Measurements from ENCODE around the gene KCNJ1.

KCNJ1 gene

DNA sequence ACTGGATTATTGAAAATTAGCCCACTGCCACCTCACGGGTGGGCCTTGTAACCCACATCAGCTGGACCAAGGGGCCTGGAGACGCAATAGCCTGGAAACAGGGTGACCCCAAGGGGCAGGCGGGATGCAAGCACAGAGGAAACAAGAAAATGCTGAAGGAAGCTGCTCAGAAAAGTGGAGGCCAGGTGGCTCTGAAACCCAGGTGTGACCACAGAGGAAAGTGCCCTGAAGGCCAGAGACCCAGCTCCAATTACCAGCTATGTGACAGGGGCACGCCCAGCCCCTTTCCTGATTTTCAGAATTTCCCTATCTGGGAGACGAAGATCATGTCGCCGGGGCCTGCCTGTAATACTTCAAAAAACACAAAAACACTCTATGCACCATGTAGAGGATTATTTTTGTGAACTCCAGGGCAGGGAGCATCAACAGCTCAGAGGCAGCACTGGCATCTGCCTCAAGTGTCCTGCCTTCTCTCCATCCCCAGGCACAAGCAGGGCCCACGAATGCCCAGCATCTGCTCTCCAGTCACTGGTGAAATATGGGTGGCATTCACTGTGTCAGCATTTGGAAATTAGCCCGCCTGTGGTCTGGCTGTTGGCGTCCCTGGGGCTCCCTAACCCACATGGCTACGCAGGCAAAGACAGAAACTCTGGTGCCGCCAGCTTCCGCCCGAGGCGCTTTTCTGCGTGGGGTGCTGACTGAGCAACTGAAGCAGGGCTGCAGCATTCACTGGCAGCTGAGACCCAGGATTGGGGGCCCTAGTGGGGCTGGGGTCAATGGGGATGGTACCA is 6.3 kb downstream of the KCNJ1 start:
- H3K4me1 ChIP-seq (ENCODE audit: insufficient read depth, low read length), result peaks cover 6% of the 10 kb centered on the region; the same call in 1 of the 2 replicates
- peaks cover 19% of the 10 kb centered on the region for H3K27me3 ChIP-seq (ENCODE audit: insufficient read depth, low read length)
- H3K9me3 ChIP-seq (ENCODE audit: insufficient read depth, low read depth, low read length), result no peaks in the 10 kb centered on the region
- H3K27ac ChIP-seq (ENCODE audit: low read length), result no peak overlapping the region
- H3K36me3 ChIP-seq (ENCODE audit: insufficient read depth, low read depth, low read length), result no peaks in the 10 kb centered on the region
- no peak overlapping the region for H3K4me3 ChIP-seq (ENCODE audit: low read length)
- H3K9ac ChIP-seq (ENCODE audit: low read depth, low read length), result no peak overlapping the region

DNA sequence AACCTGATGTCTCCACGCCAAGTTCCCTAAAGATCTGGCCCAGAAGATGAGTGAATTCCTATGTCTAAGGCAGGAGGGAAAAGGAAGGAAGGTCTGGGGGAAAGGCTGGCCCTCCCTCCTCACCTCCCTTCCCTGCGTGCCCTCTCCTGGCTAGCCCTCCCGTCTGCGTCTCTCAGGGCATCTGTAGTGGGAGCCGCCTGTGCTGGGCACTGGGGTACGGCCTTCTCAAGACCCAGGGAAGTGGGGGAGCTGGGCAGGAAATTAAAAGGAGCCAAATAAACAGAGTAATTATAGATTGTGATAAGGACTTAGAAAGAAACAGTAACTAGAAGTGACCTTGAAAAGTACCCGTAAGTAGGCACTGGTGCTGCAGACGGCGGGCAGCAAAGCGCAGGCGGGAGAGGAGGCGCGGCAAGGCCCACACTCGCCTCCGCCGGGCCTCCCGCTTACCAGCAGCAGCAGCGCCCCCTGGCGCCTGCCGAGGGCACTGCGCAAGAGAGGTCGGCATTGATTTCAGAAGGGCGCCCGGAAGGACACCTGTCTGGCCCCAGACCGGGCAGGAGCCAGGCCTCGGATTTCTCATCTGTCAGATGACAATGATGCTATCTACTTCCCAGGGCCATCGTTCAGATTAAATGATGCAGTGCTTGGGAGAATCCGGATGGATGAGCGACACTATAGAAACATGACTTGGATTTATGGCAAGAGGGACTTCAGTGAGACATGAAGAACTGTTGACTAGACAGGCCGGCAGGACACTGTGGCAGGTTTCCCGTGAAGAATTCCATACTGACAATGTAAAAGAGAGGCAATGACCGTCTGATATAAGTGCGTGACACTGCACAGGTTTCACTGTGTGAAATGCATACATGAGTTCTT is 7.3 kb downstream of the KCNJ1 start:
- Histone ChIP-seq H3K36me3 (ENCODE audit: insufficient read depth, low read depth, low read length) (no peaks in the 10 kb centered on the region), H3K27ac (ENCODE audit: low read length) (no peak overlapping the region), H3K27me3 (ENCODE audit: insufficient read depth, low read length) (peaks cover 19% of the 10 kb centered on the region), H3K9me3 (ENCODE audit: insufficient read depth, low read depth, low read length) (no peaks in the 10 kb centered on the region), H3K9ac (ENCODE audit: low read depth, low read length) (no peak overlapping the region), H3K4me3 (ENCODE audit: low read length) (no peak overlapping the region), H3K4me1 (ENCODE audit: insufficient read depth, low read length) (peaks cover 6% of the 10 kb centered on the region; the same call in 1 of the 2 replicates)

DNA sequence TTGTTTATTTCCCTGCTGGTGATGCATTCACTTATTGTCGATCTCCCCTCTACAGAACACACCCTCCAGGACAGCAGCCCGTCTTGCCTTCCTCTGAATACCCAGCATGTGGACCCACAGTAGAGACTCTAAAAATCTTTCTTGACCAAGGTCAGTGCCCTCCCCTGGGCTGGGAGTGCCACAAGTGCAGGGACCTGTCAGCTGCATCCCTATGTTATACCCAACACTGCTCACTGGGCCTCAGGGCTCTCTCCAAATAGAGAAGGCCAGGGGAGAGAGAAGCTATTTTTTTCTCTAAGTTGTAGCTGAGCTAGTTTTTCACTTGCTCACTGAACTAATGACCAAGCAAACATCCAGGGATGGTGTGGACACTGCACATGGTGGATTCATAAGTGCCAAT is 9.8 kb downstream of the KCNJ1 start:
- H3K4me3 ChIP-seq (ENCODE audit: low read length), result no peak overlapping the region
- peaks cover 19% of the 10 kb centered on the region for H3K27me3 ChIP-seq (ENCODE audit: insufficient read depth, low read length)
- no peak overlapping the region for H3K27ac ChIP-seq (ENCODE audit: low read length)

DNA sequence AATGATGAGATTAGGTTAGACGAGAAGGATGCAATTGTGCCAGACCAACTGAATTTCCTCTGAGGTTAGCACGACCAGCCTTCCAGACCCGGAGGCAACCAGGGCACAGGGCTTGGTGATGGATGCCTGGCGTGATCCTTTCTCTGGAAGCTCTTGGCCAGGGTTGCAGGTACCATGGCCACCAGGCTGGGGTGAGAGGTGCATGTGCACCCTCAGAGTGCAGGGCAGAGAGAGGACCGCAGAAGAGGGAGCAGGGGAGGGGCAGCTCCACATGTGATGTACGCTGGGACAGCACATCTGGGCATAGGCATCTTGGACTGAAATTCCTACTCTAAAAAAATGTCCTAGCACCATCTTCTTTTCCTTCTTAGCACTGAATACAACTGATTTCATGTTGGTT is 10.9 kb downstream of the KCNJ1 start:
- Histone ChIP-seq H3K27me3 (ENCODE audit: insufficient read depth, low read length) (peaks cover 19% of the 10 kb centered on the region), H3K27ac (ENCODE audit: low read length) (no peak overlapping the region), H3K36me3 (ENCODE audit: insufficient read depth, low read depth, low read length) (no peaks in the 10 kb centered on the region), H3K9ac (ENCODE audit: low read depth, low read length) (no peak overlapping the region), H3K4me3 (ENCODE audit: low read length) (no peak overlapping the region), H3K9me3 (ENCODE audit: insufficient read depth, low read depth, low read length) (no peaks in the 10 kb centered on the region), H3K4me1 (ENCODE audit: insufficient read depth, low read length) (no peaks in the 10 kb centered on the region)

More for the DNA sequence above, 9.8 kb downstream of the KCNJ1 start:
- Histone ChIP-seq H3K9me3 (ENCODE audit: insufficient read depth, low read depth, low read length) (no peaks in the 10 kb centered on the region), H3K9ac (ENCODE audit: low read depth, low read length) (no peak overlapping the region), H3K4me1 (ENCODE audit: insufficient read depth, low read length) (no peaks in the 10 kb centered on the region), H3K36me3 (ENCODE audit: insufficient read depth, low read depth, low read length) (no peaks in the 10 kb centered on the region)

DNA sequence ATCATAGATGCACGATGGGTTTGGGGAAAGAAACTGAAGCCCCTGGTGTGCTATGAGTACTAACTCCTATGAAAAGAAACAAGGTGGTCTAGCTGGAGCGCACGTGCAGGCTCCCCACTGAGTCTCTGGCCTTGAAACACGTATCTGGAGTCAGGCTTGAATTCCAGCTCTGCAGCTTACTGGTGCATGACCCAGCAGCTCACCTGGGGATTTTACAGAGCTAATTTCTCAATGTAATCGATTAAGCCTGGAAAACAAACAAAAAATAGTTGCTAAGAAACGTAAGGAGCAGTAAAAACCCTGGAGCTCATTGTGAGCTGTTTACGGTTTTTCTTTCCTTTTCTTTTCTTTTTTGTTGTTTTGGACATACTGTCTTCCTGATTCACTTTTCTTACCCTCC is 12.3 kb downstream of the KCNJ1 start:
- no peak overlapping the region for H3K27ac ChIP-seq (ENCODE audit: low read length)
- no peaks in the 10 kb centered on the region for H3K36me3 ChIP-seq (ENCODE audit: insufficient read depth, low read depth, low read length)
- H3K4me3 ChIP-seq (ENCODE audit: low read length), result no peak overlapping the region
- peaks cover 19% of the 10 kb centered on the region for H3K27me3 ChIP-seq (ENCODE audit: insufficient read depth, low read length)
- no peak overlapping the region for H3K9ac ChIP-seq (ENCODE audit: low read depth, low read length)
- H3K4me1 ChIP-seq (ENCODE audit: insufficient read depth, low read length), result no peaks in the 10 kb centered on the region
- no peaks in the 10 kb centered on the region for H3K9me3 ChIP-seq (ENCODE audit: insufficient read depth, low read depth, low read length)

DNA sequence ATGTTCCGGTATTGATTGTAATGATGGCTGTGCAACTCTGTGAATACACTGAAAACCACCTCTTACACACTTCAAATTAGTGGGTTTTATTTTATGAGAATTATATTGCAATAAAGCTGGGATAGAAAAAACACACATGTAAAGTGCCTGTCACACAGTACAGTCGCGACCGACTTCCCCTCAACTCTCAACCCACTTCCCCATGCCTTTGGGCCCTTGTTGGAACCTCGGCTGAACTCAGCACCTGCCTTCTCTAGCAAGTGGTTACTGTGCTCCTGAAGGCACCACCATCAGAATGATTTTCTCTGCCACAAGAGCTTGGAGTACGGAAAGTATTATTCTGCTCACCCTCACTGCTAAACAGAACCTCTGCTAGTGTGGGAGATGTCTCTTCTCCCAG is 13.5 kb downstream of the KCNJ1 start:
- no peak overlapping the region for H3K9ac ChIP-seq (ENCODE audit: low read depth, low read length)
- no peaks in the 10 kb centered on the region for H3K9me3 ChIP-seq (ENCODE audit: insufficient read depth, low read depth, low read length)
- H3K27me3 ChIP-seq (ENCODE audit: insufficient read depth, low read length), result peaks cover 8% of the 10 kb centered on the region
- H3K27ac ChIP-seq (ENCODE audit: low read length), result no peak overlapping the region
- no peaks in the 10 kb centered on the region for H3K36me3 ChIP-seq (ENCODE audit: insufficient read depth, low read depth, low read length)
- no peaks in the 10 kb centered on the region for H3K4me1 ChIP-seq (ENCODE audit: insufficient read depth, low read length)
- H3K4me3 ChIP-seq (ENCODE audit: low read length), result no peak overlapping the region

DNA sequence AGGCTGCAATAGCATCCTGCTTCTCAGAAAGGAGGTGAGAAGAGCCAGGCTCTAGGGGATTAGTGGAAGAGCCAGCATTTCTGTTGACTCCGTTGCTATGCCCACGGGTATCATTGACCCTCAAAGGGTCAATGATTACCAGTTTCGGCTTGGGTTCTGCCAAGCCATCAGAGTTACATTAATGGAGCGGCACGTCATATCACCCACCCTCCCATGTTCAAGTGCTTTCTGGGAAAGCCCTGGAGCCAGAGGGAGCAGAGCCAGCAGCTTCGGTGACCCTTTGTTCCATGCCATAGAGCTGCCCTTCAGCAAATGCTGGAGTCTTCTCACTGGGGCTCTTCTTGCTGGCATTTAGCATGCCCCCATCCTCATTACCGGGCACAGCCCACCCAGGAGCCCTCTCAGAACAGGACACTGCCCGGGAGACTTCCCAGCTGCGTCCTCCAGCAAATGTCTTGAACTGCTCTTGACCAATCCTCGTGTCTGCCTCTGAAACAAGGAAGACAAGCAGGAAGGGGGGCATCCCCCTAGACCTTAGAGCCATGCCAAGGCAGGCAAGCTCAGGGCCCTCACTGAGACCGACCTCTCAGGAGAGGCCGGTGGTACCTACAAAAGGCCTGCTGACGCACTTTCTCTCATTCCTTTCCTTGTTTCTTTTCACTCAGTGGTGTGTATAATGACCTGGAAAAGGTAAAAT is 14.6 kb downstream of the KCNJ1 start:
- H3K9me3 ChIP-seq (ENCODE audit: insufficient read depth, low read depth, low read length), result no peaks in the 10 kb centered on the region

DNA sequence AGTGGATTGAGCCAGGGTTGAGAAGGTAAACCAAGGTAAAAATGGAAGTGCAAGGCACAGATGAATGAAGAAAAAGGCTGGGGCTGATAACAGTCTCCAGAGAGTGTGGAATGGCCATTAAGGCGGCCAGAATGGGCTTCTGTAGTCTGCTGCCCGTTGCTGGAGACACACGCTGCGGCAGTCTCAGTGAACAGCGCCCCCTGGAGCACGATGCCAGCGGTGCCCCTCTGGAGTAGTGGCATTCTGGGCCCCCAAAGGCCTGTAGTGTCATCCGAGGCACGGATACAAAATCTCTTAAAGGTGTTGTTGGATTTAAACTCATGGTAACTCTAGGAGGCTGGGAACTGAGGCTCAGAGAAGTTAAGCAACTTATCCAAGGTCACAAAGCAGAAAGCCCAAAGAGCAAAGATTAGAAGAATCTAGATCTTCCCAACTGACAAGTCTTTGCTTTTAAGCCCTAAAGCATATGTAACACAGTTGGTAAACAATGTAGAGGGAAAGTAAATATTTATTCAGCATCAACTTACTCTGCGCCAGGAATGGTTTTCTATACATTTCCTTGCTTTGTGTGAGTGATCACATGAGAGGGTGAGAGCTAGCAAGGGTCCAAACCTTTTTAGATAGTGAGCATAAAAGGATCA is 18.2 kb downstream of the KCNJ1 start:
- no peaks in the 10 kb centered on the region for H3K4me1 ChIP-seq (ENCODE audit: insufficient read depth, low read length)
- no peak overlapping the region for H3K27ac ChIP-seq (ENCODE audit: low read length)
- no peak overlapping the region for H3K4me3 ChIP-seq (ENCODE audit: low read length)
- H3K9me3 ChIP-seq (ENCODE audit: insufficient read depth, low read depth, low read length), result no peaks in the 10 kb centered on the region
- no peaks in the 10 kb centered on the region for H3K27me3 ChIP-seq (ENCODE audit: insufficient read depth, low read length)
- H3K9ac ChIP-seq (ENCODE audit: low read depth, low read length), result no peak overlapping the region
- no peaks in the 10 kb centered on the region for H3K36me3 ChIP-seq (ENCODE audit: insufficient read depth, low read depth, low read length)

More for the DNA sequence above, 14.6 kb downstream of the KCNJ1 start:
- Histone ChIP-seq H3K9ac (ENCODE audit: low read depth, low read length) (no peak overlapping the region), H3K4me1 (ENCODE audit: insufficient read depth, low read length) (no peaks in the 10 kb centered on the region), H3K36me3 (ENCODE audit: insufficient read depth, low read depth, low read length) (no peaks in the 10 kb centered on the region), H3K27me3 (ENCODE audit: insufficient read depth, low read length) (no peaks in the 10 kb centered on the region), H3K4me3 (ENCODE audit: low read length) (no peak overlapping the region), H3K27ac (ENCODE audit: low read length) (no peak overlapping the region)

DNA sequence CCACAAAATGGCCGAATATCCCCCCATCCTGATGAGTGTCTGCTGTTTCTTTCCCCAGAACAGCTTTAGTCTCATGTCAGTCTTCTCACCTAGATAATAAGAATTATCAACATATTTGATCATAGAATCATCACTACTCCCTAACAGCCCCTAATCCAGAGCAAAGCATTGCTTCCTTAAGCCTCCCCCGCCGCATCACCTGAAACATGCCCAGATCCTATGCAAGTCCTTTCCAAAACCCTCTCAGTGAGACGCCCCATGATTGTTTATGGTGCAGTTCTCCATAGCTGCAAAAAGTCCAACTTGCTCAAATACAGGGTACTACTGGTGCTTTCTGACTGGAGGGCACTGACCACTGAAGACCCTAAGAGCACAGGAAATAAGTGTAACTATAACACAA is 20.1 kb downstream of the KCNJ1 start:
- no peaks in the 10 kb centered on the region for H3K9me3 ChIP-seq (ENCODE audit: insufficient read depth, low read depth, low read length)
- no peak overlapping the region for H3K9ac ChIP-seq (ENCODE audit: low read depth, low read length)
- H3K4me3 ChIP-seq (ENCODE audit: low read length), result no peak overlapping the region
- H3K27ac ChIP-seq (ENCODE audit: low read length), result no peak overlapping the region
- H3K27me3 ChIP-seq (ENCODE audit: insufficient read depth, low read length), result no peaks in the 10 kb centered on the region
- H3K4me1 ChIP-seq (ENCODE audit: insufficient read depth, low read length), result no peaks in the 10 kb centered on the region
- H3K36me3 ChIP-seq (ENCODE audit: insufficient read depth, low read depth, low read length), result no peaks in the 10 kb centered on the region

DNA sequence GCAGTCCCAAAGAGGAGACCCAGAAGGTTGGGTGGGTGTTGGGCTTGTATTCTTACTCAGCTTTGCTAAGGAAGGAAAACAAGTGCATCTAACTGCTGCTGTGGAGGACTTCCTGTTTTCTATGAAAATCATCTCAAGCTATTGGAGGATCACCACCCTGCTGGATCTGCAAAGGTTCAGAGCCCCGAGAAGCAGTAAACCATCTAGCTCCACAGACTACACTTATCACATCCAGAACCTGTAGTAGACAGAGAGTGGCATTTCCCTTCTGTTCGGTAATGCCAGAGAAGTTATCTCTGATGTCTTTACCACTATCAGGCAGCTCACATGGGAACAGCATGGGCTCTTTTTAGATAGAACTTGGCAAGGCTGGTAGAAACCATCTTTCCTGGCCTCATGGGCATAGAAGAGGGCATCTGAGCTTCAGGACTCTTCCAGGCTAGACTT is 21.7 kb downstream of the KCNJ1 start:
- Histone ChIP-seq H3K9me3 (ENCODE audit: insufficient read depth, low read depth, low read length) (no peaks in the 10 kb centered on the region), H3K9ac (ENCODE audit: low read depth, low read length) (no peak overlapping the region), H3K27ac (ENCODE audit: low read length) (no peak overlapping the region)

DNA sequence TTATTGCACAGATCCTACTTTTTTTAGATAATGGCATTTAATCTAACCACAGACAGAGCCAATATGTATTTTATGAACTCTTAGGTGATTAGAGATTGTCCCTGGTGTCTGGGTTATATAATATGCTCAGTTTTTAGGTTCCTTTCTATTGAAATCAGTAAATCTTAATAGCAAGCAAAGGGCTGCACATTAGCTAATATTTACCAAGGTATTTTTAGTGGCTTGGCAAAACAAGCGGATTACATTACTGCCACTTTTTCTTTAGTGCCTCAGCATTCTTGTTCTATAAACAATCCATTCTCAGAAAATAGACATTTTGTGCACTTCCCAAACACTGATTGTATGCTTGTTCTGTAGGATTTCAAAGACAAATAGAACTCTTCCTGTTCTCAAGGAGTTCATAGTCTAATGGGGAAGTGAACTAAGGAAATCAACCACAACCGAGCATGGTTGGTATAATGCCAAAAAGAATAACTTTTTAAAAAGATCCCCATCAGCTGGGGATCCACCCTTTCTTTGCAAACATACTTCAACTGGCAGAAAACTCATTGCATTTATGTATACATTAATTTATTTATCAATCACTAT is 23.8 kb downstream of the KCNJ1 start:
- no peak overlapping the region for H3K27ac ChIP-seq (ENCODE audit: low read length)
- peaks cover 12% of the 10 kb centered on the region; the same call in 1 of the 2 replicates for H3K4me1 ChIP-seq (ENCODE audit: insufficient read depth, low read length)

More for the DNA sequence above, 21.7 kb downstream of the KCNJ1 start:
- Histone ChIP-seq H3K36me3 (ENCODE audit: insufficient read depth, low read depth, low read length) (no peaks in the 10 kb centered on the region), H3K4me3 (ENCODE audit: low read length) (no peak overlapping the region), H3K27me3 (ENCODE audit: insufficient read depth, low read length) (no peaks in the 10 kb centered on the region), H3K4me1 (ENCODE audit: insufficient read depth, low read length) (no peaks in the 10 kb centered on the region)

More for the DNA sequence above, 23.8 kb downstream of the KCNJ1 start:
- Histone ChIP-seq H3K9ac (ENCODE audit: low read depth, low read length) (no peak overlapping the region), H3K27me3 (ENCODE audit: insufficient read depth, low read length) (no peaks in the 10 kb centered on the region), H3K4me3 (ENCODE audit: low read length) (no peak overlapping the region), H3K36me3 (ENCODE audit: insufficient read depth, low read depth, low read length) (no peaks in the 10 kb centered on the region), H3K9me3 (ENCODE audit: insufficient read depth, low read depth, low read length) (no peaks in the 10 kb centered on the region)
